DOHH2 (cell line): ENCODE results near the gene TRAF3.
"Not testable (repeated sequence)": the region's sequence is repeated elsewhere in the genome, so short reads cannot be mapped to it uniquely, and the experiment has no call there.

ENCODE experiments used
- H3F3A ChIP-seq: fragments of 200-600 bp; sonication (generic), shearing (Covaris generic); 2 replicates; pipeline ENCODE4 v1.6.0; 2016; ENCODE audit warnings: antibody characterized with exemption, mild to moderate bottlenecking; ENCODE audit not compliant: control insufficient read depth, insufficient read depth
- H3K27ac ChIP-seq: fragments of 200-600 bp; sonication (generic); 2 replicates; pipeline ENCODE4 v1.5.1; 2014; ENCODE audit warnings: low read depth, mild to moderate bottlenecking, low read length, moderate library complexity
- H3K27me3 ChIP-seq: fragments of 200-600 bp; sonication (generic); 2 replicates; pipeline ENCODE4 v1.6.1; 2014; ENCODE audit warnings: mild to moderate bottlenecking, low read length, mixed read lengths; ENCODE audit not compliant: control insufficient read depth
- H3K36me3 ChIP-seq: fragments of 200-600 bp; sonication (generic); 2 replicates; pipeline ENCODE4 v1.6.1; 2014; ENCODE audit warnings: mild to moderate bottlenecking, low read length, moderate library complexity, mixed read lengths; ENCODE audit not compliant: control insufficient read depth
- H3K4me1 ChIP-seq: fragments of 200-600 bp; sonication (generic); 2 replicates; pipeline ENCODE4 v1.6.1; 2014; ENCODE audit warnings: mild to moderate bottlenecking, low read length, mixed read lengths; ENCODE audit not compliant: control insufficient read depth
- H3K4me2 ChIP-seq: fragments of 200-600 bp; sonication (generic); 2 replicates; pipeline ENCODE4 v1.6.0; 2014; ENCODE audit warnings: mild to moderate bottlenecking, low read length, moderate library complexity
- H3K4me3 ChIP-seq: fragments of 200-600 bp; sonication (generic); 2 replicates; pipeline ENCODE4 v1.5.1; 2014; ENCODE audit warnings: mild to moderate bottlenecking, low read length, mixed read lengths
- H3K79me2 ChIP-seq: fragments of 200-600 bp; sonication (generic); 2 replicates; pipeline ENCODE4 v1.6.1; 2014; ENCODE audit warnings: mild to moderate bottlenecking, low read length, mixed read lengths; ENCODE audit not compliant: control insufficient read depth
- H3K9me2 ChIP-seq: fragments of 200-600 bp; sonication (generic); replicated peaks from 2 replicates; pipeline ENCODE4 v1.6.1; 2014; ENCODE audit warnings: mild to moderate bottlenecking, low read length, mixed read lengths; ENCODE audit not compliant: control insufficient read depth
- H3K9me3 ChIP-seq: fragments of 200-600 bp; sonication (generic); 2 replicates; pipeline ENCODE4 v1.6.1; 2014; ENCODE audit warnings: antibody characterized with exemption, low read length, mixed read lengths; ENCODE audit not compliant: control insufficient read depth, insufficient read depth
- H4K20me1 ChIP-seq: fragments of 200-600 bp; sonication (generic); 2 replicates; pipeline ENCODE4 v1.6.0; 2014; ENCODE audit warnings: low read depth, mild to moderate bottlenecking, antibody characterized with exemption, low read length, moderate library complexity; ENCODE audit not compliant: control insufficient read depth, insufficient read depth
- EZH2phosphoT487 ChIP-seq: fragments of 200-600 bp; sonication (generic); IDR thresholded peaks from 2 replicates; pipeline ENCODE4 v1.6.1; 2017; ENCODE audit warnings: borderline replicate concordance, mild to moderate bottlenecking, antibody characterized with exemption, low read length, moderate library complexity, mixed read lengths
- TF ChIP-seq, protein P1 (sequence below): fragments of 200-600 bp; sonication (generic); IDR thresholded peaks from one replicate; pipeline ENCODE4 v1.5.1; 2014; ENCODE audit warnings: antibody characterized with exemption, mild to moderate bottlenecking, low read depth, low read length; ENCODE audit not compliant: poor library complexity, severe bottlenecking

The TRAF3 gene

GRCh38 chr14:102862154-102862773, 85.0 kb downstream of the TRAF3 start:
- H3K36me3 ChIP-seq: no peaks in the 10 kb centered on the region
- peaks cover 3% of the 10 kb centered on the region; the same call in 1 of the 2 replicates for H3K79me2 ChIP-seq
- no peaks in the 10 kb centered on the region for H3K4me1 ChIP-seq
- no peak overlapping the region for H3K27ac ChIP-seq
- no peaks in the 10 kb centered on the region for H4K20me1 ChIP-seq
- TF ChIP-seq EZH2phosphoT487: no peak
- TF ChIP-seq, protein P1, sequence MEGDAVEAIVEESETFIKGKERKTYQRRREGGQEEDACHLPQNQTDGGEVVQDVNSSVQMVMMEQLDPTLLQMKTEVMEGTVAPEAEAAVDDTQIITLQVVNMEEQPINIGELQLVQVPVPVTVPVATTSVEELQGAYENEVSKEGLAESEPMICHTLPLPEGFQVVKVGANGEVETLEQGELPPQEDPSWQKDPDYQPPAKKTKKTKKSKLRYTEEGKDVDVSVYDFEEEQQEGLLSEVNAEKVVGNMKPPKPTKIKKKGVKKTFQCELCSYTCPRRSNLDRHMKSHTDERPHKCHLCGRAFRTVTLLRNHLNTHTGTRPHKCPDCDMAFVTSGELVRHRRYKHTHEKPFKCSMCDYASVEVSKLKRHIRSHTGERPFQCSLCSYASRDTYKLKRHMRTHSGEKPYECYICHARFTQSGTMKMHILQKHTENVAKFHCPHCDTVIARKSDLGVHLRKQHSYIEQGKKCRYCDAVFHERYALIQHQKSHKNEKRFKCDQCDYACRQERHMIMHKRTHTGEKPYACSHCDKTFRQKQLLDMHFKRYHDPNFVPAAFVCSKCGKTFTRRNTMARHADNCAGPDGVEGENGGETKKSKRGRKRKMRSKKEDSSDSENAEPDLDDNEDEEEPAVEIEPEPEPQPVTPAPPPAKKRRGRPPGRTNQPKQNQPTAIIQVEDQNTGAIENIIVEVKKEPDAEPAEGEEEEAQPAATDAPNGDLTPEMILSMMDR: no peak
- no peak overlapping the region for H3K4me2 ChIP-seq
- no peaks in the 10 kb centered on the region for H3F3A ChIP-seq
- H3K9me2 ChIP-seq: no peaks in the 10 kb centered on the region
- no peaks in the 10 kb centered on the region for H3K9me3 ChIP-seq
- H3K4me3 ChIP-seq: no peak overlapping the region
- no peaks in the 10 kb centered on the region for H3K27me3 ChIP-seq

DNA sequence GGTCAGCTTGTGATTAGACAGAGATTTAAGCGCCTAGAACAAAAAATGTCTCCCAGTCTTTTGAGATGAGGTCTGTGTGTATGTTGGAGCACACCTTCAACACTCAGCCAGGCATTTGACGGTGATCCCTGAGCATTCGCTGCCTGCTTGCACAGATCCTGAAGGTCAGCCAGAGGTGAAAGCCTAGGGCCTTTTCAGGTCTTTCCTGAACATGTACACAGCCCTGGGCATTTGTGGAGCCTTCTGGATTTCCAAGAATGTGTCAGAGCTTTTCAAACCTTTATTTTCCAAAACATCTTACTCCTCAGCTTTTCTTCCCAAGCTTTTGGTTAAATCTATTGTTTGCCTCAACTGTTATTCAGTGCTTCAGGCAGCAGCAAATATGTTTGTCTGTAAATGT, 86.1 kb downstream of the TRAF3 start:
- no peak for TF ChIP-seq EZH2phosphoT487
- TF ChIP-seq, protein P1: no peak
- H4K20me1 ChIP-seq: no peaks in the 10 kb centered on the region

DNA sequence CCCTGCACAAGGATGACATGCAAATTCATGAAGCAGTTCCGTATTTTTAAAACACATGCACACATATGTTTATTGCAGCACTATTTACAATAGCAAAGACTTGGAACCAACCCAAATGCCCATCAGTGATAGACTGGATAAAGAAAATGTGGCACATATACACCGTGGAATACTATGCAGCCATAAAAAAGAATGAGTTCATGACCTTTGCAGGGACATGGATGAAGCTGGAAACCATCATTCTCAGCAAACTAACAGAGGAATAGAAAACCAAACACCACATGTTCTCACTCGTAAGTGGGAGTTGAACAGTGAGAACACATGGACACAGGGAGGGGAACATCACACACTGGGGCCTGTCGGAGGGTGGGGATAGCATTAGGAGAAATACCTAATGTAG, 88.7 kb downstream of the TRAF3 start:
- H3K27me3 ChIP-seq, H3F3A ChIP-seq, H3K9me3 ChIP-seq, H3K4me2 ChIP-seq, H3K4me3 ChIP-seq, H3K27ac ChIP-seq, H3K4me1 ChIP-seq, H4K20me1 ChIP-seq, H3K36me3 ChIP-seq, H3K9me2 ChIP-seq, H3K79me2 ChIP-seq: not testable (repeated sequence)

More for the DNA sequence above, 86.1 kb downstream of the TRAF3 start:
- no peak overlapping the region for H3K27ac ChIP-seq
- H3K4me3 ChIP-seq: no peak overlapping the region
- H3K79me2 ChIP-seq: peaks cover 3% of the 10 kb centered on the region; the same call in 1 of the 2 replicates
- H3K4me1 ChIP-seq: no peaks in the 10 kb centered on the region
- H3K4me2 ChIP-seq: no peak overlapping the region
- H3K9me2 ChIP-seq: no peaks in the 10 kb centered on the region
- no peaks in the 10 kb centered on the region for H3K9me3 ChIP-seq
- no peaks in the 10 kb centered on the region for H3K36me3 ChIP-seq
- H3K27me3 ChIP-seq: no peaks in the 10 kb centered on the region
- H3F3A ChIP-seq: no peaks in the 10 kb centered on the region

- TF ChIP-seq, protein P1: no peak
- TF ChIP-seq EZH2phosphoT487: no peak
- no peak overlapping the region for H3K4me2 ChIP-seq
- no peaks in the 10 kb centered on the region for H3K27me3 ChIP-seq
- H3F3A ChIP-seq: no peaks in the 10 kb centered on the region
- H3K4me1 ChIP-seq: no peaks in the 10 kb centered on the region
- H3K9me2 ChIP-seq: no peaks in the 10 kb centered on the region
- no peaks in the 10 kb centered on the region for H3K9me3 ChIP-seq
- H4K20me1 ChIP-seq: no peaks in the 10 kb centered on the region
- H3K4me3 ChIP-seq: no peak overlapping the region
- H3K36me3 ChIP-seq: peaks cover 5% of the 10 kb centered on the region; the same call in 1 of the 2 replicates
- H3K27ac ChIP-seq: no peak overlapping the region
- peaks cover 3% of the 10 kb centered on the region; the same call in 1 of the 2 replicates for H3K79me2 ChIP-seq
Observed at GRCh38 chr14:102866982-102867761, 89.9 kb downstream of the TRAF3 start.
